ENCODE measurements around the gene LETM1. TPM values are rescaled to one million over a fixed set of nuclear protein-coding genes. Genes with fewer than 3 reads are reported as not detected.

LETM1 gene
- total and polyA plus RNA-seq, 10 donors, result 6.5 to 47.7 (median 34.7) TPM

GRCh38 chr4:1777822-1778641, 77.9 kb downstream of the LETM1 start:
- H3K36me3 ChIP-seq, result no peaks in the 10 kb centered on the region
- H3K27ac ChIP-seq, result no peak overlapping the region
- H3K4me3 ChIP-seq, result no peak overlapping the region
- WGBS, 5 donors, result 64 to 78% (median 71%) methylated on average over 20 to 27 of the region's 27 CpGs
- H3K27me3 ChIP-seq (replicated peaks in 1 of 7), result peaks cover 0 to 11% (median 0%) of the 10 kb centered on the region in 7 donors
- intact Hi-C loops (cut with DNase I; ENCODE audit: low total_unique reads), result no loop called here
- no peaks in the 10 kb centered on the region for H3K9me3 ChIP-seq
- H3K4me1 ChIP-seq, result no peaks in the 10 kb centered on the region
- no peak for TF ChIP-seq CTCF (IDR thresholded peaks at IDR 0.05 in 8 of 11, conservative IDR thresholded peaks at IDR 0.05 in 3 of 11)
- no peak for TF ChIP-seq POLR2AphosphoS5 (IDR thresholded peaks at IDR 0.05)
- DNase-seq, result no peak

- TF ChIP-seq POLR2AphosphoS5 (IDR thresholded peaks at IDR 0.05) (no peak), CTCF (IDR thresholded peaks at IDR 0.05 in 8 of 11, conservative IDR thresholded peaks at IDR 0.05 in 3 of 11) (no peak), POLR2A (IDR thresholded peaks at IDR 0.05) (no peak)
- no peak for DNase-seq
- H3K27me3 ChIP-seq (replicated peaks in 1 of 7), result peaks cover 0 to 24% (median 4%) of the 10 kb centered on the region in 7 donors
These were observed 79.3 kb downstream of the LETM1 start for GRCh38 chr4:1776521-1777161.

GRCh38 chr4:1775731-1776500, 80.0 kb downstream of the LETM1 start:
- WGBS, 5 donors, result 57 to 72% (median 64%) methylated on average over 16 to 23 of the region's 23 CpGs
- TF ChIP-seq POLR2A (IDR thresholded peaks at IDR 0.05) (no peak), POLR2AphosphoS5 (IDR thresholded peaks at IDR 0.05) (no peak), CTCF (IDR thresholded peaks at IDR 0.05 in 8 of 11, conservative IDR thresholded peaks at IDR 0.05 in 3 of 11) (no peak)
- Histone ChIP-seq H3K27me3 (replicated peaks in 1 of 7) (peaks cover 0 to 32% (median 9%) of the 10 kb centered on the region in 7 donors), H3K36me3 (no peaks in the 10 kb centered on the region), H3K9me3 (no peaks in the 10 kb centered on the region), H3K4me1 (peaks cover 0 to 11% (median 4%) of the 10 kb centered on the region in 6 donors), H3K27ac (no peak overlapping the region), H3K4me3 (no peak overlapping the region)
- no peak for DNase-seq
- intact Hi-C loops (cut with DNase I; ENCODE audit: low total_unique reads), result no loop called here

More at GRCh38 chr4:1776521-1777161, 79.3 kb downstream of the LETM1 start:
- no peak overlapping the region for H3K4me3 ChIP-seq
- WGBS, 5 donors, result 88 to 94% (median 91%) methylated on average over 20 to 24 of the region's 24 CpGs
- no peak overlapping the region for H3K27ac ChIP-seq
- H3K36me3 ChIP-seq, result no peaks in the 10 kb centered on the region
- peaks cover 0 to 5% (median 2%) of the 10 kb centered on the region in 6 donors for H3K4me1 ChIP-seq
- intact Hi-C loops (cut with DNase I; ENCODE audit: low total_unique reads), result no loop called here
- no peaks in the 10 kb centered on the region for H3K9me3 ChIP-seq
